OCI-LY3 (cell line): ENCODE results near the gene PDGFA.

Experiments used
- H2AFZ ChIP-seq: fragments of 200-600, 300-600 bp; shearing (Covaris generic); 2 replicates; pipeline ENCODE4 v1.6.0; 2014; ENCODE audit warnings: antibody characterized with exemption, low read depth, low read length
- H3K27ac ChIP-seq: fragments of 200-600, 300-600 bp; sonication (generic); 2 replicates; pipeline ENCODE4 v1.5.1; 2014; ENCODE audit warnings: mild to moderate bottlenecking, low read length, moderate library complexity, mixed read lengths
- H3K27me3 ChIP-seq: fragments of 200-600, 300-600 bp; sonication (generic); 2 replicates; pipeline ENCODE4 v1.6.1; 2014; ENCODE audit warnings: low read depth, low read length, mixed read lengths
- H3K36me3 ChIP-seq: fragments of 200-600, 300-600 bp; sonication (generic); replicated peaks from 2 replicates; pipeline ENCODE3; 2014; ENCODE audit warnings: low read depth, low read length, mixed read lengths
- H3K4me1 ChIP-seq: fragments of 300-600, 200-600 bp; sonication (generic); 2 replicates; pipeline ENCODE4 v1.6.1; 2014; ENCODE audit warnings: low read length, mixed read lengths
- H3K4me2 ChIP-seq: fragments of 200-600, 300-600 bp; sonication (generic); 2 replicates; pipeline ENCODE4 v1.6.1; 2014; ENCODE audit warnings: low read length, mixed read lengths
- H3K4me3 ChIP-seq: fragments of 300-600, 200-600 bp; sonication (generic); 2 replicates; pipeline ENCODE4 v1.5.1; 2014; ENCODE audit warnings: antibody characterized with exemption, mild to moderate bottlenecking, low read length, moderate library complexity
- H3K79me2 ChIP-seq: fragments of 300-600, 200-600 bp; shearing (Covaris generic); 2 replicates; pipeline ENCODE4 v1.6.1; 2014; ENCODE audit warnings: mild to moderate bottlenecking, low read length, mixed read lengths
- H3K9ac ChIP-seq: fragments of 300-600, 200-600 bp; shearing (Covaris generic); 2 replicates; pipeline ENCODE4 v1.6.0; 2014; ENCODE audit warnings: mild to moderate bottlenecking, low read length, moderate library complexity
- H3K9me3 ChIP-seq: fragments of 200-600, 300-600 bp; shearing (Covaris generic); 2 replicates; pipeline ENCODE4 v1.6.1; 2014; ENCODE audit warnings: low read length, mixed read lengths; ENCODE audit not compliant: insufficient read depth
- H4K20me1 ChIP-seq: fragments of 200-600, 300-600 bp; sonication (generic); 2 replicates; pipeline ENCODE4 v1.6.1; 2016; ENCODE audit warnings: low read length, mixed read lengths; ENCODE audit not compliant: insufficient read depth
- EZH2phosphoT487 ChIP-seq: fragments of 200-600 bp; shearing (Covaris generic); IDR thresholded peaks from 2 replicates; pipeline ENCODE4 v1.6.1; 2018; ENCODE audit warnings: antibody characterized with exemption, mixed run types, low read depth
- TF ChIP-seq, protein P1 (sequence below): fragments of 200-600, 300-600 bp; sonication (generic); IDR thresholded peaks from 2 replicates; pipeline ENCODE4 v1.5.1; 2014; ENCODE audit warnings: antibody characterized with exemption, low read length, low read depth

Gene PDGFA

GRCh38 chr7:489876-490275, 29.8 kb downstream of the PDGFA start:
- Histone ChIP-seq H3K27me3 (peaks cover 7% of the 10 kb centered on the region; the same call in 1 of the 2 replicates), H3K9ac (no peak overlapping the region), H3K4me1 (no peaks in the 10 kb centered on the region), H2AFZ (no peak overlapping the region), H3K9me3 (no peaks in the 10 kb centered on the region), H4K20me1 (no peaks in the 10 kb centered on the region), H3K79me2 (no peaks in the 10 kb centered on the region), H3K4me3 (no peak overlapping the region), H3K36me3 (no peaks in the 10 kb centered on the region), H3K4me2 (no peak overlapping the region), H3K27ac (no peak overlapping the region)
- TF ChIP-seq, protein P1, sequence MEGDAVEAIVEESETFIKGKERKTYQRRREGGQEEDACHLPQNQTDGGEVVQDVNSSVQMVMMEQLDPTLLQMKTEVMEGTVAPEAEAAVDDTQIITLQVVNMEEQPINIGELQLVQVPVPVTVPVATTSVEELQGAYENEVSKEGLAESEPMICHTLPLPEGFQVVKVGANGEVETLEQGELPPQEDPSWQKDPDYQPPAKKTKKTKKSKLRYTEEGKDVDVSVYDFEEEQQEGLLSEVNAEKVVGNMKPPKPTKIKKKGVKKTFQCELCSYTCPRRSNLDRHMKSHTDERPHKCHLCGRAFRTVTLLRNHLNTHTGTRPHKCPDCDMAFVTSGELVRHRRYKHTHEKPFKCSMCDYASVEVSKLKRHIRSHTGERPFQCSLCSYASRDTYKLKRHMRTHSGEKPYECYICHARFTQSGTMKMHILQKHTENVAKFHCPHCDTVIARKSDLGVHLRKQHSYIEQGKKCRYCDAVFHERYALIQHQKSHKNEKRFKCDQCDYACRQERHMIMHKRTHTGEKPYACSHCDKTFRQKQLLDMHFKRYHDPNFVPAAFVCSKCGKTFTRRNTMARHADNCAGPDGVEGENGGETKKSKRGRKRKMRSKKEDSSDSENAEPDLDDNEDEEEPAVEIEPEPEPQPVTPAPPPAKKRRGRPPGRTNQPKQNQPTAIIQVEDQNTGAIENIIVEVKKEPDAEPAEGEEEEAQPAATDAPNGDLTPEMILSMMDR: no peak
- no peak for TF ChIP-seq EZH2phosphoT487

DNA sequence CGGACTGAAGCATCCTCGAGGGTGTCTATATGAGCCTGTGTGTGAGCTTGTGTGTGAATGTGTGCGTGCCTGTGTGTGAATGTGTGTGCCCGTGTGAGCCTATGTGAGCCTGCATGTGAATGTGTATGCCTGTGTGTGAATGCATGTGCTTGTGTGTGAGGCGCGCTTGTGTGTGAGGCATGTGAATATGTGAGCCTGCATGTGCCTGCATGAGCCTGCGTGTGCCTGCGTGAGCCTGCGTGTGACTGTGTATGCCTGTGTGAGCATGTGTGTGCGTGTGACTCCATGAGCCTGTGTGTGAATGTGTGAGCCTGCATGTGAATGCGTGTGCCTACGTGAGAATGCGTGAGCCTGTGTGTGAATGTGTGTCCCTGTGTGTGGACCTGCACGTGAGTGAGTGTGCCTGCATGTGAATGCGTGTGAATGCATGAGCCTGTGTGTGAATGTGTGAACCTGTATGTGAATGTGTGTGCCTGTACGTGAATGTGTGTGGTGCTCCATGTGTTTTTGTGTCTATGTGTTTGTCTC, 33.4 kb downstream of the PDGFA start:
- no peak overlapping the region for H3K4me3 ChIP-seq
- H3K9me3 ChIP-seq: no peaks in the 10 kb centered on the region
- no peaks in the 10 kb centered on the region for H3K4me1 ChIP-seq
- no peaks in the 10 kb centered on the region for H3K36me3 ChIP-seq
- no peak overlapping the region for H2AFZ ChIP-seq
- no peak overlapping the region for H3K9ac ChIP-seq
- H3K79me2 ChIP-seq: no peaks in the 10 kb centered on the region
- TF ChIP-seq, protein P1: no peak
- H3K27me3 ChIP-seq: peaks cover 7% of the 10 kb centered on the region; the same call in 1 of the 2 replicates
- H3K4me2 ChIP-seq: no peak overlapping the region
- no peaks in the 10 kb centered on the region for H4K20me1 ChIP-seq
- H3K27ac ChIP-seq: no peak overlapping the region

- Histone ChIP-seq H3K4me3 (no peak overlapping the region), H3K27me3 (peaks cover 7% of the 10 kb centered on the region; the same call in 1 of the 2 replicates), H2AFZ (no peak overlapping the region), H3K9ac (no peak overlapping the region), H3K9me3 (no peaks in the 10 kb centered on the region), H3K27ac (no peak overlapping the region), H3K4me1 (no peaks in the 10 kb centered on the region), H3K79me2 (no peaks in the 10 kb centered on the region), H3K4me2 (no peak overlapping the region), H4K20me1 (no peaks in the 10 kb centered on the region), H3K36me3 (no peaks in the 10 kb centered on the region)
- no peak for TF ChIP-seq EZH2phosphoT487
- TF ChIP-seq, protein P1: no peak
Measured at GRCh38 chr7:485188-486081, 34.2 kb downstream of the PDGFA start.

- Histone ChIP-seq H3K4me1 (no peaks in the 10 kb centered on the region), H3K9me3 (no peaks in the 10 kb centered on the region), H3K27ac (no peak overlapping the region), H3K79me2 (no peaks in the 10 kb centered on the region), H2AFZ (no peak overlapping the region), H3K9ac (no peak overlapping the region), H4K20me1 (no peaks in the 10 kb centered on the region), H3K4me2 (no peak overlapping the region), H3K4me3 (no peak overlapping the region), H3K27me3 (peaks cover 3% of the 10 kb centered on the region; the same call in 1 of the 2 replicates), H3K36me3 (no peaks in the 10 kb centered on the region)
- TF ChIP-seq, protein P1: no peak
- TF ChIP-seq EZH2phosphoT487: no peak
Measured at GRCh38 chr7:484356-485101, 35.1 kb downstream of the PDGFA start.
